Stimulated activated CD8-positive, alpha-beta memory T cell treated with anti-CD3 and anti-CD28 coated beads, Interleukin-15, amount 100 ng/mL, for 4 hours (primary cell): ENCODE measurements around the gene ATP1A1.
A peak's percentile ranks its signal among the peaks of the same experiment; 100 is the strongest.

Source experiments
- DNase-seq, 2 donors: peaks; one replicate each; pipeline ENCODE4 v3.0.0-alpha.2; 2020; ENCODE audit warnings: low read depth in 2 of 2

ATP1A1 gene

GRCh38 chr1:116415200-116415698 lies 42.2 kb downstream of the ATP1A1 start:
- DNase-seq: no peak

GRCh38 chr1:116415699-116416533 lies 42.9 kb downstream of the ATP1A1 start:
- DNase-seq: no peak

- DNase-seq: no peak
Measured at GRCh38 chr1:116416854-116417513, 43.9 kb downstream of the ATP1A1 start.

- DNase-seq: no peak
Measured at GRCh38 chr1:116417678-116418077, 44.6 kb downstream of the ATP1A1 start.

- DNase-seq: peak; percentile 75 to 79
Measured at GRCh38 chr1:116418091-116418830, 45.2 kb downstream of the ATP1A1 start.

- DNase-seq: no peak
Measured at GRCh38 chr1:116420417-116421200, 47.6 kb downstream of the ATP1A1 start.

GRCh38 chr1:116424438-116424837 lies 51.4 kb downstream of the ATP1A1 start:
- no peak for DNase-seq

- DNase-seq: no peak
Measured at GRCh38 chr1:116424863-116425262, 51.8 kb downstream of the ATP1A1 start.

- DNase-seq: no peak
Measured at GRCh38 chr1:116425987-116426386, 52.9 kb downstream of the ATP1A1 start.

- no peak for DNase-seq
Measured at GRCh38 chr1:116426401-116426800, 53.4 kb downstream of the ATP1A1 start.

GRCh38 chr1:116428576-116428975 lies 55.5 kb downstream of the ATP1A1 start:
- no peak for DNase-seq

- DNase-seq: no peak
Measured at GRCh38 chr1:116429821-116430374, 56.9 kb downstream of the ATP1A1 start.

- DNase-seq: no peak
Measured at GRCh38 chr1:116431870-116432500, 58.9 kb downstream of the ATP1A1 start.

- DNase-seq: no peak
Measured at GRCh38 chr1:116432655-116433265, 59.7 kb downstream of the ATP1A1 start.

- DNase-seq: no peak
Measured at GRCh38 chr1:116433275-116434257, 60.5 kb downstream of the ATP1A1 start.

- DNase-seq: no peak
Measured at GRCh38 chr1:116434849-116435248, 61.8 kb downstream of the ATP1A1 start.

- DNase-seq: no peak
Measured at GRCh38 chr1:116435806-116436610, 63.0 kb downstream of the ATP1A1 start.

- no peak for DNase-seq
Measured at GRCh38 chr1:116436611-116436970, 63.5 kb downstream of the ATP1A1 start.
